Left ventricle myocardium inferior (tissue), 1 donor: ENCODE results near the gene DCP1B. TPM values are rescaled to one million over a fixed set of nuclear protein-coding genes. Genes with fewer than 3 reads are reported as not detected.
"Not testable (repeated sequence)": the region's sequence is repeated elsewhere in the genome, so short reads cannot be mapped to it uniquely, and the experiment has no call there.

Experiments used
- DNase-seq: peaks from one replicate; pipeline ENCODE4 v3.0.0-alpha.2; 2020
- H3K27ac ChIP-seq: fragments of 200-600 bp; replicated peaks from 2 replicates; pipeline ENCODE4 v1.8.0; 2021
- H3K27me3 ChIP-seq: fragments of 200-600 bp; 2 replicates; pipeline ENCODE4 v1.8.0; 2021; ENCODE audit warnings: low read depth
- H3K36me3 ChIP-seq: fragments of 200-600 bp; 2 replicates; pipeline ENCODE4 v1.8.0; 2021
- H3K4me1 ChIP-seq: fragments of 200-600 bp; 2 replicates; pipeline ENCODE4 v1.8.0; 2021
- H3K4me3 ChIP-seq: fragments of 200-600 bp; 2 replicates; pipeline ENCODE4 v1.8.0; 2021; ENCODE audit warnings: mild to moderate bottlenecking, moderate library complexity
- H3K9me3 ChIP-seq: fragments of 200-600 bp; replicated peaks from 2 replicates; pipeline ENCODE4 v1.8.0; 2021
- CTCF ChIP-seq: fragments of 200-600 bp; IDR thresholded peaks from 2 replicates; pipeline ENCODE4 v1.8.0; 2021; ENCODE audit warnings: antibody characterized with exemption, mild to moderate bottlenecking, borderline replicate concordance
- intact Hi-C: fragments of 100-400 bp; cut with micrococcal nuclease; formaldehyde crosslinking; loops from one replicate; pipeline ENCODE4 v1.11.0; 2022
- total RNA-seq: library from RNA; stranded (reverse); fragmentation: NEBNext Ultra II Directional; extraction: Animal tissue kit (Norgen Biotek cat#: 25700); gene quantifications from one replicate; pipeline ENCODE4 v1.2.1, GENCODE V29; 2021
- donor health status: DM: no; HTN: yes; CAD: no; lungs with severe emphysema.

The DCP1B gene
- total RNA-seq, 1 donor from 2014 or later: 1.7 TPM

- Histone ChIP-seq H3K4me1 (peaks cover 7% of the 10 kb centered on the region), H3K27ac (no peak overlapping the region)
- intact Hi-C loops: loop anchor here (10.0 kb wide), 1 partner anchor 292 kb away; no protein-coding TSS in a partner anchor
These were observed 57.2 kb downstream of the DCP1B start for GRCh38 chr12:1947081-1947480.

GRCh38 chr12:1946296-1946695, 58.0 kb downstream of the DCP1B start:
- no peak overlapping the region for H3K4me3 ChIP-seq
- H3K27me3 ChIP-seq: no peaks in the 10 kb centered on the region
- DNase-seq: no peak
- H3K36me3 ChIP-seq: peaks cover 37% of the 10 kb centered on the region
- peaks cover 7% of the 10 kb centered on the region for H3K4me1 ChIP-seq
- intact Hi-C loops: loop anchor here (10.0 kb wide), 1 partner anchor 291 kb away; no protein-coding TSS in a partner anchor
- no peak for TF ChIP-seq CTCF
- no peaks in the 10 kb centered on the region for H3K9me3 ChIP-seq
- no peak overlapping the region for H3K27ac ChIP-seq

More at GRCh38 chr12:1947081-1947480, 57.2 kb downstream of the DCP1B start:
- no peak overlapping the region for H3K4me3 ChIP-seq
- H3K27me3 ChIP-seq: no peaks in the 10 kb centered on the region
- H3K36me3 ChIP-seq: peaks cover 45% of the 10 kb centered on the region
- H3K9me3 ChIP-seq: no peaks in the 10 kb centered on the region
- no peak for TF ChIP-seq CTCF
- DNase-seq: no peak

GRCh38 chr12:1945502-1945901, 58.8 kb downstream of the DCP1B start:
- H3K27ac ChIP-seq, H3K27me3 ChIP-seq, H3K4me1 ChIP-seq, DNase-seq, H3K9me3 ChIP-seq, H3K4me3 ChIP-seq: not testable (repeated sequence)
- H3K36me3 ChIP-seq: peaks cover 36% of the 10 kb centered on the region
- intact Hi-C loops: loop anchor here (10.0 kb wide), 1 partner anchor 291 kb away; no protein-coding TSS in a partner anchor

- Histone ChIP-seq H3K27me3 (no peaks in the 10 kb centered on the region), H3K4me3 (peak overlapping the region; percentile 9), H3K36me3 (peaks cover 4% of the 10 kb centered on the region), H3K27ac (peak overlapping the region; percentile 14), H3K4me1 (peaks cover 31% of the 10 kb centered on the region), H3K9me3 (no peaks in the 10 kb centered on the region)
- intact Hi-C loops: loop anchor here (2.0 to 10.0 kb wide), 3 partner anchors 143 to 305 kb away; no protein-coding TSS in a partner anchor
- DNase-seq: peak; percentile 86
- TF ChIP-seq CTCF: peak; percentile 99
These were observed 64.3 kb downstream of the DCP1B start for GRCh38 chr12:1939801-1940607.

- H3K36me3 ChIP-seq: no peaks in the 10 kb centered on the region
- TF ChIP-seq CTCF: no peak
- peaks cover 32% of the 10 kb centered on the region for H3K4me1 ChIP-seq
- intact Hi-C loops: loop anchor here (10.0 kb wide), 1 partner anchor 305 kb away; no protein-coding TSS in a partner anchor
- no peak overlapping the region for H3K27ac ChIP-seq
- no peaks in the 10 kb centered on the region for H3K9me3 ChIP-seq
- no peak overlapping the region for H3K4me3 ChIP-seq
- no peak for DNase-seq
- no peaks in the 10 kb centered on the region for H3K27me3 ChIP-seq
These were observed 64.9 kb downstream of the DCP1B start for GRCh38 chr12:1939331-1939730.
